HFFc6 (cell line): ENCODE data around the gene SH3BGRL3. TPM values are rescaled to one million over a fixed set of nuclear protein-coding genes. Genes with fewer than 3 reads are reported as not detected.

Experiments used
- DNase-seq: peaks from one replicate; pipeline ENCODE4 v3.0.0-alpha.2; 2018
- H3K27ac Mint-ChIP-seq: 2 replicates; pipeline ENCODE4 v1.8.0; 2020; ENCODE audit warnings: mild to moderate bottlenecking, mixed read lengths
- H3K27me3 Mint-ChIP-seq: 2 replicates; pipeline ENCODE4 v1.8.0; 2021; ENCODE audit warnings: mild to moderate bottlenecking, moderate library complexity, mixed read lengths; ENCODE audit not compliant: insufficient read depth
- H3K36me3 Mint-ChIP-seq: 2 replicates; pipeline ENCODE4 v1.8.0; 2021; ENCODE audit warnings: low read depth, mixed read lengths
- H3K4me1 Mint-ChIP-seq: 2 replicates; pipeline ENCODE4 v1.8.0; 2020; ENCODE audit warnings: low read depth, mixed read lengths
- H3K4me3 Mint-ChIP-seq: 2 replicates; pipeline ENCODE4 v1.8.0; 2020; ENCODE audit warnings: mild to moderate bottlenecking, moderate library complexity, mixed read lengths
- H3K9me3 Mint-ChIP-seq: 2 replicates; pipeline ENCODE4 v1.8.0; 2020; ENCODE audit warnings: mild to moderate bottlenecking, mixed read lengths
- CTCF ChIP-seq: fragments of 200-600 bp; sonication (generic); IDR thresholded peaks from 2 replicates; pipeline ENCODE4 v1.5.0; 2021; ENCODE audit warnings: antibody characterized with exemption, mild to moderate bottlenecking
- total RNA-seq, 6 experiments: library from RNA; stranded (reverse); fragmentation: NEBNext Ultra II Directional; extraction: Animal tissue kit (Norgen Biotek cat#: 25700); gene quantifications; 2 replicates in 1 of 6; 3 replicates in 5 of 6; pipeline ENCODE4 v1.2.3, GENCODE V29; 2021

Gene SH3BGRL3
- total RNA-seq, 6 experiments from 2014 or later: 731 to 914 (median 779) TPM

DNA sequence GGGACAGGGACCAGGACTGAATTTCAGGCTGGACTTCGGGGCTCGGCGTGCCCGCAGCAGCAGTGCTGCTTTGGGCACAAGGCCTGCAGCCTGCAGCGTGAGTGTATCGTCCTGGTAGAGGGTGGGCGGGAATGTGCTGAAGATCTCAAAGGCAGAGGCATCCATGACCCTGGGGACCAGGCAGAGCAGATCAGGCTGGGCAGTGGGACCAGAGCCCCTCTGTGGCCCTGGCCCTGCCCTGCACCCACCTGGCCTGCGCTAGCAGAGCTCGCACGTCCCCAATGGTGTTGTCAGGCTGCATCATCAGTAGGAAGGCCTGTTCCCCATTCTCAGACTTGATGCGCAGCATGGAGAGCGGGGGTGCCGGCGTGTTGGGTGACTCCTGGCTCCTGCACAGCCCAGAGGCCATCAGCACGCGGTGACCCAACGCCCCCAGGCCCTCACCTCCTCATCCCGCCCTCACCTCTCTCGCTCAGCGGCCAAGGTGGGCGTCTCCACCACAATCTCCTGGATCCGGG is 2.6 kb downstream of the SH3BGRL3 start:
- no peak for TF ChIP-seq CTCF
- Mint-ChIP-seq H3K4me3 (peak overlapping the region; percentile 52), H3K9me3 (no peaks in the 10 kb centered on the region), H3K27ac (peak overlapping the region; percentile 97), H3K27me3 (peaks cover 2% of the 10 kb centered on the region), H3K36me3 (peaks cover 25% of the 10 kb centered on the region), H3K4me1 (peaks cover 77% of the 10 kb centered on the region)
- no peak for DNase-seq

DNA sequence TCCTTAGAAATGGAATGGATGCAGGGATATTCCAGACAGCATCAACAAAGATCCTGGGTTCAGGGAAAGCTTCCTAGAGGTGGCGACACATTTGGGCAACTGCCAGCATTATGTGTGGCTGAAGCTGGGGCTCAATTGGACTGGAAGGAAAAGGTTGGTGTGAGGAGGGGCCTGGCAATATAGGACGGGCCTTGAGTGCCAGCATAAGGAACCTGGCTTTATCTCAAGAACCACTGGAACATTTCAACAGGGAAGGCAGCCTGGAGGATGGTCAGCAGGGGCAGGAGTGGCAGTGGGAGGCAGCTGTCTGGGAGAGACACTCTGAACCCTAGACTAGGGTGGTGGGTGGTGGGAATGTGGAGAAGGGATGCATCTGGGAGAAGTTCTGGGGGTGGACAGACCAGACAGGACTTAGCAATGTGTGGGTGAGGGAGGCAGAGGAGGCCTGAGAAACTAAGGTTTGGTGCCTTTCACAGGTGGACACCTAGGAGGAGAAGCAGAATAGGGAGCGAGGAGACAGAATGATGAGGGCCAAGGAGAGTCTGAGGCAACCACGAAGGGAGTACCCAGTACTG is 3.5 kb downstream of the SH3BGRL3 start:
- Mint-ChIP-seq H3K27me3 (peaks cover 2% of the 10 kb centered on the region), H3K4me3 (peak overlapping the region; percentile 52; the same call in 1 of the 2 replicates), H3K36me3 (peaks cover 19% of the 10 kb centered on the region), H3K4me1 (peaks cover 76% of the 10 kb centered on the region), H3K27ac (peak overlapping the region; percentile 97), H3K9me3 (no peaks in the 10 kb centered on the region)
- DNase-seq: no peak
- no peak for TF ChIP-seq CTCF

DNA sequence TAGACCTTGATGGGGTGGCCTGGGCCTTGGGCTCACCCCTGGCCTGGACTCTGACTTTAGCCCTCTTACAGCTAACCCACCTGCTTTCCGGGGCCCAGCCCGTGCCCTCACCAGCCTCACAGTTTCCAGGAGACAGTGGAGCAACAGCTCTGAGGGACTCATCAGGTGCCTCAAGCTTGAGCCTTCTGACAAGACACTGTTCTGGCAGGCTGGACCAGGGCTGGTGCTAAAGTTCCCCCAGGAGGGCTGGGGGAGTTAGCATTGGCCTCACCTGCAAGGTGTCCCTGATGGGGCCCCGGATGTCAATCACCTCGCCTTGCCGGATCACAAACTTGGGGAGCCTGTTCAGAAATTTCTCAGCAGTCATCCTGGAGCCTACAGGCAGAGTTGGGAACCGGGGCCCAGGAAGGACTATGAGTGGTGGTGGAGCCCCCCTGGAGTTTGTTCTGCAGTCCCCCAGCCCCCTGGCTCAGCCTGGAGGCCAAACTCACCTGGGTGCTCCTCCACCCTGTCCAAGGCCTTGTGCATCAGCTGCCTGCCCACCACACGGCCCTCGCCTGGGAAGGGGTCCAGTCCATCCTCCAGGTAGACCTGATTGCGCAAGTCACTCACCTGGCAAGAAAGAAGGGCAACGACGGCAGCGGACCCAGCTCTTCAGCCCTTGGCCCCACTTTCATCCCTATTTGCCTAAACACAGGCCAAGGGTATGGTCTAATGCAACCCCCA is 4.1 kb downstream of the SH3BGRL3 start:
- Mint-ChIP-seq H3K27ac (peak overlapping the region; percentile 97), H3K4me1 (peaks cover 76% of the 10 kb centered on the region)

DNA sequence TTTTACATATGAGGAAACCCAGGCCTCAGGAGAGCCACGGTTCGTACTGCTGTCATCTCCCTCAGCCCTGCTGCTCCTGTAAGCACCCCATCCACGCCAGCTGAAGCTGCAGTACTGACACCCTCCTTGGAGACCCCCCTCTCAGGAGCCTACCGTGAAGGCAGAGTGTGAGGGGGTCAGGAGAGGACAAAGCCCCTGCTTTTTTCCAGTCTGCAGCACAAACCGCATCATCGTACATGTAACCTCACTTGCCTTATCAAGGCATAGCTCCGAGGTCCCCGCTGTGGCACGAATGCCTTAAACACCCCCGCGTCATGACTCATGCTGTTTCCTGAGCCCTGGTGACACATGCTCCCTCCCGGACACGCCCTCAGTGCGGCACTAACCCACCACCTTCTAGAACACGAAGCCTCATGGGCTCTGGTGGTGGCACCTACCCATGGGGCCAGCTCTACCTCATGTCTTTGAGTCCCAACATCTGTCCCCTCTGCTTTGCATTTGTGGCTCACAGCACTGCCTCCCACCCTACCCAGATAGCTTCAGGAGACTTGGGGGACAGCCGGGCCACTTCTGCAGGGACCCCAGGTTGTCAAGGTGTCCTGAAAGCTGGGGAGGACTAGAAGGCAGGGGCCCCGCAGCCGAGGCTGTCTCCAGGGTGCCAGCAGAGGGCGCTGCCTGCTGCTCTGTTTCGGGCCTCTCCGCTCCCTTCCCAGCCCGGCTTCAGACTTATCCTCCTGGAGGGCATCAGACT is 4.9 kb downstream of the SH3BGRL3 start:
- H3K36me3 Mint-ChIP-seq: peaks cover 15% of the 10 kb centered on the region
- H3K4me1 Mint-ChIP-seq: peaks cover 73% of the 10 kb centered on the region
- H3K4me3 Mint-ChIP-seq: peak overlapping the region; percentile 80
- H3K27ac Mint-ChIP-seq: peak overlapping the region; percentile 97
- peak; percentile 81 for TF ChIP-seq CTCF
- DNase-seq: peak; percentile 92
- peaks cover 2% of the 10 kb centered on the region for H3K27me3 Mint-ChIP-seq
- H3K9me3 Mint-ChIP-seq: no peaks in the 10 kb centered on the region

More for the DNA sequence above, 4.1 kb downstream of the SH3BGRL3 start:
- Mint-ChIP-seq H3K4me3 (peak overlapping the region; percentile 80), H3K27me3 (peaks cover 2% of the 10 kb centered on the region), H3K9me3 (no peaks in the 10 kb centered on the region), H3K36me3 (peaks cover 15% of the 10 kb centered on the region)
- no peak for TF ChIP-seq CTCF
- DNase-seq: no peak

GRCh38 chr1:26285366-26286063 is 5.6 kb downstream of the SH3BGRL3 start:
- peaks cover 4% of the 10 kb centered on the region for H3K27me3 Mint-ChIP-seq
- no peak for DNase-seq
- no peaks in the 10 kb centered on the region for H3K9me3 Mint-ChIP-seq
- TF ChIP-seq CTCF: peak; percentile 68
- H3K4me1 Mint-ChIP-seq: peaks cover 73% of the 10 kb centered on the region
- peak overlapping the region; percentile 97 for H3K27ac Mint-ChIP-seq
- peaks cover 13% of the 10 kb centered on the region for H3K36me3 Mint-ChIP-seq
- no peak overlapping the region for H3K4me3 Mint-ChIP-seq
